Mammary microvascular endothelial cell (primary cell): ENCODE data around the gene MRPL36. TPM values are rescaled to one million over a fixed set of nuclear protein-coding genes. Genes with fewer than 3 reads are reported as not detected.

Source experiments
- total RNA-seq: library from RNA; depleted of rRNA; stranded (reverse); fragments of >200 nt; gene quantifications from 2 replicates; pipeline ENCODE4 v1.2.3, GENCODE V29; 2015

Gene MRPL36
- total RNA-seq = 54.1 and 55.1 TPM in 2 replicates

GRCh38 chr5:1799602-1800471, at the start of gene MRPL36:
Gene MRPL36 (minus strand): TSS chr5:1799837. CDS start chr5:1798935, 902 bp downstream.

GRCh38 chr5:1801222-1801966, 1.8 kb upstream of the MRPL36 start, which contains the start of gene NDUFS6:
Gene NDUFS6 (plus strand): TSS chr5:1801407. CDS start chr5:1801418, 11 bp downstream.

Other genes with a start within 250 kb of the MRPL36 start
- gene NDUFS6, start 1.6 kb upstream of the MRPL36 start, total RNA-seq = 70.3 and 88.9 TPM in 2 replicates
- not detected in 2 replicates for gene IRX4, start 83.1 kb upstream of the MRPL36 start, total RNA-seq